GM12878 (cell line): ENCODE data around the gene ADAMTS17. TPM values are rescaled to one million over a fixed set of nuclear protein-coding genes. Genes with fewer than 3 reads are reported as not detected.

ENCODE experiments used
- ATAC-seq: fragments of 200-7000 bp; cut with Tn5 transposase; 3 replicates; pipeline ENCODE4 v1.9.1; 2020; ENCODE audit warnings: mild to moderate bottlenecking, moderate library complexity
- BruUV-seq: library from RNA; stranded (reverse); fragments of 400-500 nt; replicated peaks from 2 replicates; lab custom pipeline; 2021; lab: Mats Ljungman, UMichigan
- CTCF ChIA-PET: fragments of 300-600 bp; sonication (Branson Sonifier 250); formaldehyde crosslinking; extraction: SDS; loops from one replicate; lab custom pipeline; 2021; ENCODE audit warnings: inconsistent platforms; lab: Yijun Ruan, JAX
- POLR2A ChIA-PET: fragments of 350-600 bp; formaldehyde crosslinking; extraction: SDS; loops from one replicate; lab custom pipeline; 2021; ENCODE audit warnings: inconsistent platforms; lab: Charles Lee
- RAD21 ChIA-PET: fragments of 300-600 bp; sonication (Branson Sonifier 250); formaldehyde crosslinking; loops from one replicate; lab custom pipeline; 2023; ENCODE audit warnings: antibody characterized with exemption; ENCODE audit not compliant: unreplicated experiment; lab: Charles Lee
- SMC1A ChIA-PET: fragments of 300-600 bp; sonication (Branson Sonifier 250); formaldehyde crosslinking; loops from one replicate; lab custom pipeline; 2023; ENCODE audit not compliant: unreplicated experiment, uncharacterized antibody; lab: Charles Lee
- DNase-seq: peaks from one replicate; pipeline ENCODE4 v3.0.0-alpha.2; 2011; ENCODE audit warnings: low read depth, low spot score
- FAIRE-seq: peaks from 3 replicates; lab custom pipeline; 2011; peaks lifted over from hg19 to GRCh38; lab: Jason Lieb, UNC
- H2AFZ ChIP-seq: 2 replicates; pipeline ENCODE4 v1.6.0; 2011; ENCODE audit warnings: low read depth, low read length, control low read depth; ENCODE audit not compliant: control insufficient read depth
- H3K27ac ChIP-seq: 2 replicates; pipeline ENCODE4 v1.5.1; 2011; ENCODE audit warnings: control low read depth; ENCODE audit not compliant: control insufficient read depth, insufficient read depth
- H3K27me3 ChIP-seq, 2 experiments: replicated peaks in 1 of 2; 2 replicates each; pipeline versions ENCODE4 v1.6.0 to v1.6.1; 2011; ENCODE audit warnings: low read length in 1 of 2; ENCODE audit not compliant: control insufficient read depth in 2 of 2, insufficient read depth in 2 of 2
- H3K36me3 ChIP-seq, 2 experiments: 2 replicates each; pipeline ENCODE4 v1.5.1; 2011; ENCODE audit warnings: low read length in 1 of 2; ENCODE audit not compliant: control insufficient read depth in 2 of 2, insufficient read depth in 2 of 2
- H3K4me1 ChIP-seq: 2 replicates; pipeline ENCODE4 v1.6.1; 2011; ENCODE audit warnings: mild to moderate bottlenecking, low read length, moderate library complexity, mixed read lengths; ENCODE audit not compliant: control insufficient read depth, insufficient read depth
- H3K4me2 ChIP-seq: 2 replicates; pipeline ENCODE4 v1.6.0; 2011; ENCODE audit warnings: control low read depth; ENCODE audit not compliant: control insufficient read depth, insufficient read depth
- H3K4me3 ChIP-seq: fragments of 200-600 bp; sonication (generic); 2 replicates; pipeline ENCODE4 v1.5.1; 2016
- H3K79me2 ChIP-seq: 2 replicates; pipeline ENCODE4 v1.6.0; 2011; ENCODE audit warnings: low read length; ENCODE audit not compliant: control insufficient read depth, insufficient read depth
- H3K9ac ChIP-seq: 2 replicates; pipeline ENCODE4 v1.8.0; 2011; ENCODE audit warnings: low read length, control low read depth, mixed read lengths; ENCODE audit not compliant: control insufficient read depth, insufficient read depth
- H3K9me3 ChIP-seq: replicated peaks from 3 replicates; pipeline ENCODE4 v1.5.1; 2011; ENCODE audit warnings: mild to moderate bottlenecking, low read length; ENCODE audit not compliant: control insufficient read depth, insufficient read depth
- H4K20me1 ChIP-seq: 2 replicates; pipeline ENCODE4 v1.6.0; 2011; ENCODE audit not compliant: control insufficient read depth, insufficient read depth
- ATF3 ChIP-seq: IDR thresholded peaks from 2 replicates; pipeline ENCODE4 v1.6.1; 2011; ENCODE audit warnings: low read depth, mild to moderate bottlenecking, low read length, moderate library complexity, borderline replicate concordance; ENCODE audit errors: extremely low read depth
- BACH1 ChIP-seq: fragments of 450-650 bp; IDR thresholded peaks from 2 replicates; pipeline ENCODE4 v1.6.1; 2017; ENCODE audit warnings: mild to moderate bottlenecking, borderline replicate concordance
- BMI1 ChIP-seq: fragments of 450-650 bp; IDR thresholded peaks from 2 replicates; pipeline ENCODE4 v1.6.1; 2016; ENCODE audit warnings: mild to moderate bottlenecking, moderate library complexity, borderline replicate concordance
- BRCA1 ChIP-seq: IDR thresholded peaks from 2 replicates; pipeline ENCODE4 v1.6.1; 2011; ENCODE audit warnings: low read depth, low read length, improper control_type of control experiment
- CHD1 ChIP-seq: IDR thresholded peaks from 2 replicates; pipeline ENCODE4 v1.6.1; 2012; ENCODE audit warnings: low read depth, low read length, improper control_type of control experiment
- E4F1 ChIP-seq: fragments of 450-650 bp; IDR thresholded peaks from 2 replicates; pipeline ENCODE4 v1.6.1; 2018; ENCODE audit warnings: borderline replicate concordance, mild to moderate bottlenecking; ENCODE audit not compliant: partially characterized antibody
- IRF4 ChIP-seq: IDR thresholded peaks from 2 replicates; pipeline ENCODE4 v1.6.1; 2011; ENCODE audit warnings: low read depth, low read length
- MTA3 ChIP-seq: IDR thresholded peaks from 2 replicates; pipeline ENCODE4 v1.6.1; 2012; ENCODE audit warnings: low read length, inconsistent platforms, borderline replicate concordance
- NKRF ChIP-seq: fragments of 450-650 bp; conservative IDR thresholded peaks from 2 replicates; pipeline ENCODE4 v1.6.1; 2017; ENCODE audit warnings: mild to moderate bottlenecking, moderate library complexity
- PML ChIP-seq: IDR thresholded peaks from 2 replicates; pipeline ENCODE4 v1.6.1; 2012; ENCODE audit warnings: low read length, inconsistent platforms
- SMAD5 ChIP-seq: IDR thresholded peaks from 2 replicates; pipeline ENCODE4 v1.6.1; 2016; ENCODE audit warnings: antibody characterized with exemption, low read depth
- SRF ChIP-seq, 2 experiments: IDR thresholded peaks; 2 replicates each; pipeline ENCODE4 v1.6.1; 2011; ENCODE audit warnings: low read depth in 2 of 2, low read length in 2 of 2, mild to moderate bottlenecking in 1 of 2, moderate library complexity in 1 of 2
- ZNF384 ChIP-seq: IDR thresholded peaks from 2 replicates; pipeline ENCODE4 v1.6.1; 2012; ENCODE audit warnings: low read depth, mild to moderate bottlenecking, low read length, improper control_type of control experiment, borderline replicate concordance
- WGBS: methylation state at CpG from one replicate; pipeline ENCODE4 v1.1.6; 2016; ENCODE audit warnings: low lambda C conversion rate; ENCODE audit not compliant: insufficient replicate concordance, insufficient coverage; ENCODE audit errors: missing lambda C conversion rate; 5-methylcytosine and 5-hydroxymethylcytosine counted together
- in situ Hi-C: fragments of 300-500 bp; cut with MboI; formaldehyde crosslinking; loops from 9 replicates; pipeline ENCODE4 v1.14.3; 2018; ENCODE audit warnings: mixed read lengths
- intact Hi-C: fragments of 100-400 bp; cut with micrococcal nuclease; formaldehyde crosslinking; loops from one replicate; pipeline ENCODE4 v1.14.2; 2022; ENCODE audit not compliant: unreplicated experiment
- polyA plus RNA-seq, 11 experiments: library from polyadenylated mRNA; depleted of rRNA in 4 of 11; unstranded in 6 of 11; stranded (reverse) in 5 of 11; fragments of >200 nt; fragmentation: Nextera tagmentation in 4 of 11; fragmentation: Illumina TruSeq in 1 of 11; extraction: Ambion mirVana in 4 of 11; extraction: Trizol in 1 of 11; gene quantifications; 1 replicate in 1 of 11; 2 replicates in 10 of 11; pipeline versions ENCODE4 v1.2.1 to v1.2.3, GENCODE V29; 2011 to 2016; ENCODE audit warnings: inconsistent platforms in 2 of 11, missing spikeins in 2 of 11, low read depth in 1 of 11
- total RNA-seq, 4 experiments: library from RNA; depleted of rRNA in 3 of 4; stranded (reverse); fragments of >200 nt in 3 of 4; fragmentation: Illumina TruSeq in 1 of 4; extraction: Trizol in 1 of 4; gene quantifications; 2 replicates each; pipeline versions ENCODE4 v1.2.1 to v1.2.3, GENCODE V29; 2013 to 2021

The ADAMTS17 gene
- total and polyA plus RNA-seq, 10 of the 15 experiments (the other 5 are each of a cell fraction or from before 2014, with no cell fraction given), result 0.04 to 0.50 (median 0.10) TPM; not detected in 4

- intact Hi-C loops (no loop called here), in situ Hi-C loops (no loop called here)
- H2AFZ ChIP-seq, result no peak overlapping the region
- FAIRE-seq, result no peak
- no peak for DNase-seq
- H4K20me1 ChIP-seq, result no peaks in the 10 kb centered on the region
- ChIA-PET CTCF (no interaction called here), RAD21 (no interaction called here), SMC1A (no interaction called here), POLR2A (no interaction called here)
- H3K9ac ChIP-seq, result no peak overlapping the region
- no peak for ATAC-seq
- no peaks in the 10 kb centered on the region; the same call in 1 of the 3 replicates for H3K9me3 ChIP-seq
- no peaks in the 10 kb centered on the region for H3K36me3 ChIP-seq
- no peaks in the 10 kb centered on the region for H3K27me3 ChIP-seq
- H3K79me2 ChIP-seq, result no peaks in the 10 kb centered on the region
- 31% methylated on average over 10 of the region's 10 CpGs for WGBS
- no TSS peak for BruUV-seq
- H3K4me2 ChIP-seq, result no peak overlapping the region
- H3K27ac ChIP-seq, result no peak overlapping the region
- H3K4me1 ChIP-seq, result no peaks in the 10 kb centered on the region
- TF ChIP-seq NKRF, result no peak
- TF ChIP-seq IRF4, result no peak
- no peak for TF ChIP-seq BMI1
- no peak for TF ChIP-seq CHD1
- no peak for TF ChIP-seq BRCA1
- TF ChIP-seq SMAD5, result no peak
- TF ChIP-seq BACH1, result no peak
- TF ChIP-seq E4F1, result no peak
- no peak for TF ChIP-seq MTA3
- TF ChIP-seq SRF (IDR thresholded peaks at IDR 0.05; ENCODE audit: low read depth in 2 of 2, low read length in 2 of 2), result no peak
- no peak for TF ChIP-seq ATF3
- TF ChIP-seq ZNF384, result no peak
- TF ChIP-seq PML, result no peak
- no peak overlapping the region for H3K4me3 ChIP-seq
These were observed 91.5 kb downstream of the ADAMTS17 start for GRCh38 chr15:100250176-100250800.
